Measurements from ENCODE around the gene CLASP1.

GRCh38 chr2:121360566-121361300, 288.5 kb downstream of the CLASP1 start:
- no peak for TF ChIP-seq CTCF (IDR thresholded peaks at IDR 0.05)
- TF ChIP-seq POLR2A (IDR thresholded peaks at IDR 0.05) = no peak
